Fibroblast of skin of left quadriceps (primary cell): ENCODE results near the gene ZC3H18.
A peak's percentile ranks its signal among the peaks of the same experiment; 100 is the strongest.

Source experiments
- DNase-seq, 2 experiments: peaks; one replicate each; pipeline ENCODE4 v3.0.0-alpha.2; 2013; ENCODE audit warnings: low read depth in 2 of 2

ZC3H18 gene

GRCh38 chr16:88532434-88533241, 37.6 kb upstream of the ZC3H18 start:
- DNase-seq, result no peak

- DNase-seq, result peak; percentile 19 to 26
These were observed 36.8 kb upstream of the ZC3H18 start for GRCh38 chr16:88533381-88533917.

- peak; percentile 34 to 39 for DNase-seq
These were observed 36.1 kb upstream of the ZC3H18 start for GRCh38 chr16:88533932-88534637.

- DNase-seq, result no peak
These were observed 35.5 kb upstream of the ZC3H18 start for GRCh38 chr16:88534638-88535190.

GRCh38 chr16:88535191-88535856, 34.9 kb upstream of the ZC3H18 start:
- no peak for DNase-seq

GRCh38 chr16:88535857-88536222, 34.4 kb upstream of the ZC3H18 start:
- DNase-seq, result no peak

- DNase-seq, result no peak
These were observed 33.7 kb upstream of the ZC3H18 start for GRCh38 chr16:88536510-88536909.

- DNase-seq, result no peak
These were observed 33.0 kb upstream of the ZC3H18 start for GRCh38 chr16:88536971-88537751.

- DNase-seq, result no peak
These were observed 32.3 kb upstream of the ZC3H18 start for GRCh38 chr16:88537859-88538258.

GRCh38 chr16:88538366-88539060, 31.7 kb upstream of the ZC3H18 start:
- DNase-seq, result no peak

GRCh38 chr16:88539261-88539651, 30.9 kb upstream of the ZC3H18 start:
- no peak for DNase-seq

GRCh38 chr16:88539652-88540345, 30.4 kb upstream of the ZC3H18 start:
- DNase-seq, result no peak

GRCh38 chr16:88540346-88540977, 29.7 kb upstream of the ZC3H18 start:
- no peak for DNase-seq

- no peak for DNase-seq
These were observed 28.2 kb upstream of the ZC3H18 start for GRCh38 chr16:88541831-88542616.

GRCh38 chr16:88543230-88543813, 26.9 kb upstream of the ZC3H18 start:
- no peak for DNase-seq

GRCh38 chr16:88545781-88546180, 24.4 kb upstream of the ZC3H18 start:
- DNase-seq, result no peak

- DNase-seq, result no peak
These were observed 21.9 kb upstream of the ZC3H18 start for GRCh38 chr16:88548131-88548874.

- no peak for DNase-seq
These were observed 21.2 kb upstream of the ZC3H18 start for GRCh38 chr16:88548985-88549384.
